GM12891 (cell line): ENCODE measurements around the gene NBAS.

Experiments used
- POLR2A ChIP-seq: IDR thresholded peaks from 2 replicates; pipeline ENCODE4 v1.6.1; 2011; ENCODE audit warnings: low read depth, low read length, control low read depth
- POLR2AphosphoS5 ChIP-seq: IDR thresholded peaks from 2 replicates; pipeline ENCODE4 v1.6.1; 2011; ENCODE audit warnings: low read depth, low read length, control low read depth
- SPI1 ChIP-seq: IDR thresholded peaks from 2 replicates; pipeline ENCODE4 v1.6.1; 2011; ENCODE audit warnings: low read depth, low read length, control low read depth
- TAF1 ChIP-seq: IDR thresholded peaks from 2 replicates; pipeline ENCODE4 v1.6.1; 2011; ENCODE audit warnings: low read depth, low read length, control low read depth

DNA sequence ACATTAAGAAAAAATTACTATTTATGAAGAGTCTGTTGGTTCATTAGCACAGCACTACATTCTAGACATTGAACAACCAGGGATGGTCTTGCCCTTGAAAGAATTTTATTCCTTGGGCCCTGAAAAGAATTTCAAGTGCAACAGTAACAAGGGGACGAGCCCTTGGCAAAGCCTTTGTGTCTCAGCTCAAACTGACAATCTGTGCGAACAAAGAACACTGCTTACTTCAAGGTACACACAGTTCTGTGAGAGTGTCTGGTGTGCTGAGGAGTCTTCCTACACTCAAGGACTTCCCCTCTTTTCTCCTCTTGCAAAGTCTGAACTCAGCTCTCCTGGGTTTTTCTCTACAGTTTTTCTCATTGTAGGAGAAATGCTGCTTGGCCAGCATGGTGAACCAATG, 373.4 kb downstream of the NBAS start:
- TF ChIP-seq TAF1 (no peak), POLR2AphosphoS5 (no peak), SPI1 (no peak), POLR2A (no peak)
